Peyer's patch (tissue), 4 donors: ENCODE measurements around the gene CMTR1.

Experiments
- CTCF ChIP-seq, 6 experiments: fragments of 450-650 bp in 4 of 6; fragments of 200-600 bp in 2 of 6; sonication (generic) in 1 of 6; IDR thresholded peaks; one replicate each; pipeline ENCODE4 v1.5.1; 2017 to 2019; ENCODE audit warnings: antibody characterized with exemption in 6 of 6, mild to moderate bottlenecking in 3 of 6, moderate library complexity in 1 of 6
- POLR2A ChIP-seq, 2 donors: fragments of 450-650 bp; IDR thresholded peaks; one replicate each; pipeline ENCODE4 v1.5.1; 2017; ENCODE audit warnings: antibody characterized with exemption in 2 of 2, mild to moderate bottlenecking in 2 of 2, moderate library complexity in 2 of 2

DNA sequence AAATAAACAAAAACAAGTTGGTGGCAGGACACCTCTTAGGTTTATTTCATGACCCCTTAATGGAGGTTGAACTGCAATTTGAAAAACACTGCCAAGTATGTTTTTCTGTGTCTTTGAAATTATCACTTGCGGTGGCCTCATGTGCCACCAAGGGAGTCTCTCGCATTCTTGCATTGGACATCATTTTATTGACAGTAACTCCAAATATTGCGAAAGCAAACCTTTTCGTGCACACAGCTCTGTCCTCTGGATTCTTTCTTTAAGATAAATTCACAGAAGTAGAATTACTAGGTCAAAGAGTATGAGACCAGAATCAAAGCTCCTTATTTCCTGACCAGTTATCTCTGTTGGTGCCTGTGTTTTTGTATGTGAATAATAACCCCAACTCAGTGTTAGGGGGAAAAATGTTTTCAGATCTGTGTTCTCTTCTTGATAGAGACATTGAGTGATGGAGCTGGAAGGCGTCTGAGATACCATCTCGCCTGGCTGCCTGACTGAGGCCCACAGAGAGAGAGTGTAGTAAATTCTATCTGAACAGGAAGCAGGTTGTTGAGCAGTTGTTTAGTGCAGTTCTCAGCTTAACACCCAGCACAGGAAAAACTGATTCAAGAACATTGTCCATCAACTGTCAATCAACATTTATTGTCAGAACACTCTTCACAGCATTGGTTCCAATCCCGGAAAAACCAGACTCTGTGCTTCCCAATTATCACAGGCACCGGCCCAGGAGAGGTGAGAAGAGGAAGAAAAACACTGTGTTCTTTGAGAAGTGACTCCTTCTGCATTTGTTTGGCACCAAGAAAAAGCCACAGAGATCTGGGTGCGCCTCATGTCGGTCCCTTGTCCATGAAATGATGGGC is 68.8 kb downstream of the CMTR1 start:
- TF ChIP-seq CTCF (IDR thresholded peaks at IDR 0.05): no peak
- TF ChIP-seq POLR2A (IDR thresholded peaks at IDR 0.05): no peak
